NCI-H2227 (cell line): ENCODE measurements around the gene DARS1.
A peak's percentile ranks its signal among the peaks of the same experiment; 100 is the strongest.

Source experiments
- DNase-seq: peaks from one replicate; lab custom pipeline; 2025; ENCODE audit not compliant: unreplicated experiment; lab: John Stamatoyannopoulos, UW

The DARS1 gene

DNA sequence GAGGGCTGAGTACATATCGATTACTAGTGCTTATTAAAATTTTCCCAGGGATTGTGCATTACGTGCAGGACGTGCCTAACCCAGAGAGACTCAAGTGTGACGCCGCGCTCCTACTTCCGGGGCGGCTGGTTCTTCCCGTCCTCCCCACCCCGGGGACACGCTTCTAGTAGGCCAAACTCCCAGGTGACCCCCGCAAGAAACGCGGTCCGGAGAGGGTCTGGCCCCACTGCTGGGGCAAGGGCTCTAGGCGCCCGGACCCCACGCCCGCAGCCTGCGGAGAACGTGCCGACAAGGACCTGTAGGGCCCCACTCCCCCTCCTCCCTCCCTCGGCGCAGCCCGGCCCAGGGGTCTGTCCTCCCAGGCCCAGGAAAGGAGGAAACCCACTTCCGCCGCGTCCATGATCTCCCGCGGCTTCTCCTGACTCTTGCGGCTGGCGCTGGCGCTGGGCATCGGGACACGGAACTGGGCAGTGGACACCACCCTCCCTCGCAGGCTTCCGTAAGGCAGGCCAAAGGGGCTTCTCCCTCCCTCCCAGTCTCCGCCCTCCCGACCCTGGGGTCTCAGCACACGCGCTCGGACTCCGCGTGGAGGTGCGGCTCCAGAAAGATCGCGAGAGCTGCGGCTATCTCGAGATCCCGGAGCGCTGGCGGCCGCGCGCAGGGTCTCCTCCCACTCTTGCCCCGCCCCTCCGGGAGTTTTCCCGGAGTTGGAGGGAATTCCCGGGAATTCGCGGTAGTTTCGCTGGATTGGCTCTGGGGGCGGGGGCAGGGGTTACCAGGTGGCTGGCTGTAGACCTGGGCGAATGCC, at the start of gene DARS1:
DARS1 (minus strand) TSS at position 609 of the 808 bp plus-strand sequence; CDS start at position 451, 158 bp downstream.
- DNase-seq, result peak; percentile 99

DNA sequence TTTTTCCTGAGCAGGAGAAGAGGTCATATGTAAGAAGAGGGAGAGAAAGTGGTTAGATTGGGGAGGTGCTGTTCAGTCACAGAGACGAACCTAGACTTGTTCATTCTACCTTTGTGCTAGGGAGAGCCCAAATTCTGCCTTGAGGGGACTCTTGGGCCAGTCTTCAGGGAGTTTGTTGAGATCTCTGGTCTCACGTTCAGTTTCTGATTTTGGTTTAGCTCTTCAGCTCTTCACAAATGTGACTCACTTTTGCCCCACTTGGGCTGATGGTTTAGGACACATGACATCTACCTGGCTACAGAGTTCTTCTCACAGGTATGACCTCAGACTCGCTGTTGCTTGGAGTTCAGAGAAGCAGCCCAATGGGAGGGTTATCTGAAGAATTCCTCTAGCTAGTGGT, 49.2 kb upstream of the DARS1 start:
- no peak for DNase-seq

- no peak for DNase-seq
These were observed 47.5 kb upstream of the DARS1 start for GRCh38 chr2:136032817-136033535.

- DNase-seq, result no peak
These were observed 46.8 kb upstream of the DARS1 start for GRCh38 chr2:136032192-136032591.

DNA sequence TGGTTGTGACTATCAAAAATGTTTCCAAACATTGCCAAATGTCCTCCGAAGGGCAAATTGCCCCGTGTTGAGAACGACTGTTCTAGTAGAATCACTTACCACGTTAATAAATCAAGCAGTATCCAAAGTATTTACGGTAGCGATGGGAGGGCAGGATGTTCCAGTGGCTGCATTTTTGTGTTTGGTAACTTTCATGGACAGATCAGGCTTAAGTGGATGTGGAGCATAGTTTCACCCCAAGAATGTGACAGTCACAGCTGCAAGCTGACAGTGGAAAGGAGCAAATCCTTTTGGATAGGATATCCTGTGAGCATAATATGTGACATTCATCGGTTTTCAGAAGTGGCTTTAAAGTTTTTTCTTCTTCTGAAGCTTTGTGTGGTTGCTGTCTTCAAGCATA, 46.3 kb upstream of the DARS1 start:
- DNase-seq, result no peak

GRCh38 chr2:136030406-136030805, 45.0 kb upstream of the DARS1 start:
- no peak for DNase-seq

- no peak for DNase-seq
These were observed 43.7 kb upstream of the DARS1 start for GRCh38 chr2:136029149-136029548.

- no peak for DNase-seq
These were observed 42.6 kb upstream of the DARS1 start for GRCh38 chr2:136028001-136028400.

- no peak for DNase-seq
These were observed 41.7 kb upstream of the DARS1 start for GRCh38 chr2:136027112-136027511.

DNA sequence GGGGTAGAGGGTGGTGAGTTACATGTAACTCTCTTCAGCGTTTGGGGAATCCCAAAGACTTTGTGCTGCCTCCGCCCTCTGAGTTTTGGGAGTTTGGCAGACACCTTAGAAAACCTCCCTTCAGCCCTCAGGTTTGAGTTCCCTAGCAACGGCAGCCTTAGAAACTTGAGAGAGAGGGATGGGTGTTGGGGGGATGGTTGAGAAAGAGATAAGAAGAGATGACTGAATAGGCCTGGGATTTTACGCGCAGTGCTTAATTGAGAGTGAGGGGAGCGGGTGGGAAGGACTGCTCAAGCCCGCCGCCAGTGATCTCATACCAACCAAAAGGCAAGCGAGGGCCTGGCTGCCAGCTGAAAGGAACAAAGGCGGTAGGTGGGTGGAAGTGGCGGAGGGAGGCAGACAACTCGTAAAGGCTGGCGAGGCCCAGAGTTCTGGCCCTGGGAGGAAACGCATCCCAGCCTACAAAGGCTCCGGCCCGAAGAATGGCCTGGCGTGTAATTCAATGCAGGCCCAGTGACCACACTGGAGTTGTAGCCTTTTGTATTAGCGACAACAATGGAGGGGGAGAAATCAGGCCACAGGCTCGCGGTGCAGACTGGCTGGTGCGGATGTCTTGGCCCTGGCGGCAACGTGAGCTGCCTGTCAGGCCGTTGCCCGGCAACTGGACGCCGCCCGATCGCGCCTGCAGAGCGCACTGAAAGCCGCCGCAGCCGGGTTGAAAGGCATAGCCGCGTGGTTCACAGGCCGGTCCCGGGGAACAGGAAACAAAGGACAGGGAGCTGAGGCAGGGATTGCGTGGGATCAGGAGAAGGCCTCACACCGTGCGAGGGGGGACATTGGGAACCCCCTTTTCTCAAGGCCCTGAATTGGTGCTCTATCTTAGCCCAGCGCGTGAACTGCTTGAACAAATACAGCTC, 39.9 kb upstream of the DARS1 start:
- DNase-seq, result peak; percentile 95

DNA sequence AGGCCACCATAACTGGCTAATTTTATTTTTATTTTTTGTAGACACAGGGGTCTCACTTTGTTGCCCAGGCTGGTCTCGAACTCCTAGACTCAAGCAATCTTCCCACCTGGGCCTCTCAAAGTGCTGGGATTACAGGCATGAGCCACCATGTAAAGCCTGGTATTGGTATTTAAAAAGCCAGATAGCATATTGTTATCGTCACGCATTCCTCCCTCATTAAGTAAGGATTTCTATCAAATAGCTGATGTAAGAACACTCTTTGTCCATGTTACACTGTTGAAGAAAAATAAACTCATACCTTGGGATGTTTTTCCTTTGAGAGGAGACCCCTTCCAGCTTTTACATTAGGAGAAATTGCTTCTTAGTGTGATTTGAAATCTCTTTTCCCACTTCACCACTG, 39.2 kb upstream of the DARS1 start:
- DNase-seq, result no peak

GRCh38 chr2:136024185-136024584, 38.8 kb upstream of the DARS1 start:
- DNase-seq, result no peak

DNA sequence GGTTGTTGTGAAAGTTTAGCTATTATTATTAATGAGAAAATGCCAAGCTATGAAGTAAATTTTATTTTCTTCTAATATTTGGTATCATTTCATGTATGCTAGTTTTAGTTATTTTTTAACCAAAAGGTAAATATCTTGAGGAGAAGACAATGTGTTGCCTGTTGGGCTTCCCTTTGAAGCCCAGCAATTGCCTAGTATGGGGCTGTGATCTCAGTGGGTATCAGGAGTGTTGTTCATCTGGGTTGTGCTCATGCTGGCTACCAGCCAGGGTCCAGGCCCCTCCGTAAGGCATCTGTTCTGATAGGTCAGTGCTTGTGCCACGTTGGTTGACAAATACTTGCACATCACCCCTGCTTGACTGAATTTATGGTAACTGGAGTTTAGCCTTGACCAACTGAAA, 38.0 kb upstream of the DARS1 start:
- no peak for DNase-seq

- DNase-seq, result no peak
These were observed 37.1 kb upstream of the DARS1 start for GRCh38 chr2:136022396-136023146.

DNA sequence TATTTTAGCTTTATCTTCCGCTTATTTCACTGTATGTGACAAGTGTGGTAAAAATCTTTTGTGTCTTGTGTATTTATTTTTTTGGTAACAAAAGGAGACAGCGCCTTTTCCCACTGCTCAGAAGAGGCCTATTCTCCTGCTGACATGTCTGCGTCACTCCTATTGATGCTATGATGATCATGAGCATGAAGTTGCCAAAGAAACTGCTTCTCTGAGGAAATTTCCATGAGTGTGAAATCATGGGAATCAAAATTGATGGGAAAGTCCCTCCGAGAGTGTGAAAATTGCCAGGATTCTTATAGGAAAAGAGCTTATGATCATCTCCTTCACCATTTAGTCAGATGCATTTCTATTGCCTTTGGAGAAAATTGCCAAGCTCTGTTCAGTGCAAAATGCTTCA, 36.5 kb upstream of the DARS1 start:
- DNase-seq, result no peak

- no peak for DNase-seq
These were observed 36.0 kb upstream of the DARS1 start for GRCh38 chr2:136021406-136021805.

- DNase-seq, result no peak
These were observed 35.4 kb upstream of the DARS1 start for GRCh38 chr2:136020831-136021230.

DNA sequence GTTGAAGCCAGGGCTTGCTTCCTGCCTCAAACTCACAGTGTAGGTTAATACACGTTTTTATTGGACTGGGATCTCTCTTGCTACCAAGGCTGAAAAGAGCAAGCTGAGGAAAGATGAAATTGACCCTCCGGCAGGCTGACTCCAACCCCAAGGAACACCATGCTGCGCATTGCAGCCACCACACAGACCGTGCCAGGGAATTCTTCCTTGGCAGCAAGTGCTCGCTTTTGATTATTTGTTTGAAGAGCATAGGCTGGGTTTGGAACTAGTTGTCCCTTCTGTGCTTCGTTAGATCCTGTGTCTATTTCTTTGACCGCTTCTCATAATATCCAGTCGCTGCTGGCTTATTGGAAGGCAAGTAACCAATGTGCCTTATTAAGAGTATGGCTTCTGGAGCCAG, 34.4 kb upstream of the DARS1 start:
- no peak for DNase-seq

GRCh38 chr2:136019306-136019705, 33.9 kb upstream of the DARS1 start:
- no peak for DNase-seq

GRCh38 chr2:136017786-136018185, 32.4 kb upstream of the DARS1 start:
- DNase-seq, result no peak

DNA sequence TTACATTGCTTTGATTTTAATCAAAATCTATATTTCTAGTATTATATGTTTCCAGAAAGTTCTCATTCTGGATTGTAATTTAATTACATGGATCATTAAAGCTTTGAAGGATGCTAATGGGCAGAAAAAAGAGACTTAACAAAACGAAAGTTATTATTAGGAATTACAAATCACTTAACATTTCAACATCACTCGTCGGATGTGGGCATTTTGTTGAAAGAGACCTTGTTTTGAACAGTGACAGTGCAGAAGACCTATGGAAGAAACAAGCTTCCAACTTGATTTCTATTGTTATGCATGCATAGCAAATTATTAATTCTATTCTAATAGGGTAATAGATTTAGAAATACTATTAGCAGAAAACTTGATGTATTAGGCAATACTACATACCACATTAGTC, 31.4 kb upstream of the DARS1 start:
- DNase-seq, result no peak
